Loucy (cell line): Measurements from ENCODE around the gene NPB.

ENCODE experiments used
- H2AFZ ChIP-seq: fragments of 200-600 bp; sonication (generic); 2 replicates; pipeline ENCODE4 v1.6.0; 2016; ENCODE audit warnings: antibody characterized with exemption, mild to moderate bottlenecking, low read length, moderate library complexity
- H3F3A ChIP-seq: fragments of 200-600 bp; 2 replicates; pipeline ENCODE4 v1.6.0; 2016; ENCODE audit warnings: antibody characterized with exemption, low read depth, mild to moderate bottlenecking
- H3K27me3 ChIP-seq: fragments of 200-600 bp; sonication (generic); 2 replicates; pipeline ENCODE4 v1.6.1; 2014; ENCODE audit warnings: low read length, mild to moderate bottlenecking; ENCODE audit not compliant: insufficient read depth, poor library complexity, severe bottlenecking
- H3K36me3 ChIP-seq: fragments of 200-600 bp; sonication (generic); 2 replicates; pipeline ENCODE4 v1.6.1; 2016; ENCODE audit warnings: low read length; ENCODE audit not compliant: insufficient read depth
- H3K4me1 ChIP-seq: fragments of 200-600 bp; sonication (generic); 2 replicates; pipeline ENCODE4 v1.5.1; 2014; ENCODE audit warnings: low read length, mild to moderate bottlenecking; ENCODE audit not compliant: insufficient read depth, poor library complexity, severe bottlenecking
- H3K4me2 ChIP-seq: fragments of 200-600 bp; sonication (generic); 2 replicates; pipeline ENCODE4 v1.6.0; 2014; ENCODE audit warnings: antibody characterized with exemption, low read length, low read depth, mild to moderate bottlenecking; ENCODE audit not compliant: poor library complexity, severe bottlenecking
- H3K4me3 ChIP-seq: fragments of 200-600 bp; sonication (generic); 2 replicates; pipeline ENCODE4 v1.5.1; 2014; ENCODE audit warnings: low read length, mild to moderate bottlenecking, mixed read lengths; ENCODE audit not compliant: poor library complexity, severe bottlenecking
- H3K79me2 ChIP-seq: fragments of 200-600 bp; sonication (generic); 2 replicates; pipeline ENCODE4 v1.6.1; 2014; ENCODE audit warnings: low read length; ENCODE audit not compliant: insufficient read depth
- H3K9ac ChIP-seq: fragments of 200-600 bp; sonication (generic); 2 replicates; pipeline ENCODE4 v1.6.0; 2014; ENCODE audit warnings: mild to moderate bottlenecking, low read depth, low read length, moderate library complexity; ENCODE audit not compliant: poor library complexity, severe bottlenecking
- H3K9me2 ChIP-seq: fragments of 200-600 bp; sonication (generic); replicated peaks from 2 replicates; pipeline ENCODE4 v1.6.1; 2016; ENCODE audit warnings: low read depth, low read length, mixed read lengths
- H3K9me3 ChIP-seq: fragments of 200-600 bp; sonication (generic); 2 replicates; pipeline ENCODE4 v1.6.1; 2014; ENCODE audit warnings: mild to moderate bottlenecking, antibody characterized with exemption, low read length, low read depth; ENCODE audit not compliant: insufficient read depth
- H4K20me1 ChIP-seq: fragments of 200-600 bp; sonication (generic); 2 replicates; pipeline ENCODE4 v1.6.0; 2014; ENCODE audit warnings: antibody characterized with exemption, low read length, mild to moderate bottlenecking; ENCODE audit not compliant: insufficient read depth, poor library complexity, severe bottlenecking
- CTCF ChIP-seq: fragments of 200-600 bp; sonication (generic); conservative IDR thresholded peaks from 2 replicates; pipeline ENCODE4 v1.5.1; 2014; ENCODE audit warnings: mild to moderate bottlenecking, antibody characterized with exemption, low read length
- EZH2phosphoT487 ChIP-seq: fragments of 200-600 bp; IDR thresholded peaks from 2 replicates; pipeline ENCODE4 v1.6.1; 2018; ENCODE audit warnings: antibody characterized with exemption, mild to moderate bottlenecking, moderate library complexity, borderline replicate concordance

Gene NPB

GRCh38 chr17:81902653-81903414, 796 bp downstream of the NPB start:
- H3K4me1 ChIP-seq, result no peaks in the 10 kb centered on the region
- no peaks in the 10 kb centered on the region for H3K9me2 ChIP-seq
- H3F3A ChIP-seq, result no peaks in the 10 kb centered on the region; the same call in 1 of the 2 replicates
- no peak overlapping the region for H3K9ac ChIP-seq
- no peak overlapping the region for H2AFZ ChIP-seq
- no peaks in the 10 kb centered on the region for H3K27me3 ChIP-seq
- H4K20me1 ChIP-seq, result no peaks in the 10 kb centered on the region
- no peak overlapping the region for H3K4me2 ChIP-seq
- no peaks in the 10 kb centered on the region; the same call in 1 of the 2 replicates for H3K36me3 ChIP-seq
- H3K4me3 ChIP-seq, result no peak overlapping the region
- TF ChIP-seq EZH2phosphoT487 (no peak), CTCF (no peak)
- no peaks in the 10 kb centered on the region for H3K79me2 ChIP-seq
- H3K9me3 ChIP-seq, result no peaks in the 10 kb centered on the region

GRCh38 chr17:81903415-81903831, 1.4 kb downstream of the NPB start:
- no peak overlapping the region for H2AFZ ChIP-seq
- no peaks in the 10 kb centered on the region; the same call in 1 of the 2 replicates for H3F3A ChIP-seq
- H3K9me3 ChIP-seq, result no peaks in the 10 kb centered on the region
- H4K20me1 ChIP-seq, result no peaks in the 10 kb centered on the region
- H3K4me2 ChIP-seq, result no peak overlapping the region
- H3K9me2 ChIP-seq, result no peaks in the 10 kb centered on the region
- peaks cover 3% of the 10 kb centered on the region; the same call in 1 of the 2 replicates for H3K36me3 ChIP-seq
- no peaks in the 10 kb centered on the region for H3K4me1 ChIP-seq
- no peaks in the 10 kb centered on the region for H3K79me2 ChIP-seq
- no peaks in the 10 kb centered on the region for H3K27me3 ChIP-seq
- H3K9ac ChIP-seq, result no peak overlapping the region
- TF ChIP-seq CTCF (no peak), EZH2phosphoT487 (no peak)
- H3K4me3 ChIP-seq, result no peak overlapping the region

- no peak overlapping the region for H3K9ac ChIP-seq
- H3K4me2 ChIP-seq, result no peak overlapping the region
Observed at GRCh38 chr17:81903896-81904599, 2.0 kb downstream of the NPB start.

More at GRCh38 chr17:81903896-81904599, 2.0 kb downstream of the NPB start:
- Histone ChIP-seq H3K36me3 (peaks cover 3% of the 10 kb centered on the region; the same call in 1 of the 2 replicates), H3K79me2 (peaks cover 1% of the 10 kb centered on the region; the same call in 1 of the 2 replicates), H3F3A (no peaks in the 10 kb centered on the region; the same call in 1 of the 2 replicates), H3K4me1 (no peaks in the 10 kb centered on the region), H3K4me3 (no peak overlapping the region), H2AFZ (no peak overlapping the region), H3K9me2 (no peaks in the 10 kb centered on the region), H4K20me1 (no peaks in the 10 kb centered on the region), H3K27me3 (no peaks in the 10 kb centered on the region), H3K9me3 (no peaks in the 10 kb centered on the region)
- TF ChIP-seq CTCF (no peak), EZH2phosphoT487 (no peak)
